Fibroblast of lung (primary cell): ENCODE data around the gene TSEN15. TPM values are rescaled to one million over a fixed set of nuclear protein-coding genes. Genes with fewer than 3 reads are reported as not detected.
A peak's percentile ranks its signal among the peaks of the same experiment; 100 is the strongest.

Experiments
- DNase-seq, 2 donors: peaks; one replicate each; pipeline versions ENCODE4 v3.0.0 to v3.0.0-alpha.2; 2010; ENCODE audit warnings: low read depth in 2 of 2
- H2AFZ ChIP-seq: 2 replicates; pipeline ENCODE4 v1.5.1; 2012; ENCODE audit warnings: low read length, control low read depth, inconsistent platforms
- H3K27ac ChIP-seq: 2 replicates; pipeline ENCODE4 v1.5.1; 2011; ENCODE audit warnings: low read length, control low read depth; ENCODE audit not compliant: insufficient read depth
- H3K27me3 ChIP-seq: 2 replicates; pipeline ENCODE4 v1.5.1; 2011; ENCODE audit warnings: mild to moderate bottlenecking, low read length; ENCODE audit not compliant: control insufficient read depth, insufficient read depth
- H3K36me3 ChIP-seq: 2 replicates; pipeline ENCODE4 v1.5.1; 2011; ENCODE audit warnings: low read length; ENCODE audit not compliant: control insufficient read depth, insufficient read depth
- H3K4me1 ChIP-seq: 2 replicates; pipeline ENCODE4 v1.5.1; 2011; ENCODE audit warnings: low read length; ENCODE audit not compliant: control insufficient read depth, insufficient read depth; ENCODE audit errors: extremely low read depth
- H3K4me2 ChIP-seq: 2 replicates; pipeline ENCODE4 v1.5.1; 2011; ENCODE audit warnings: low read length, control low read depth; ENCODE audit not compliant: insufficient read depth; ENCODE audit errors: extremely low read depth
- H3K4me3 ChIP-seq, 4 experiments: fragments of 200-600 bp in 1 of 4; sonication (generic) in 1 of 4; replicated peaks in 1 of 4; 2 replicates each; pipeline ENCODE4 v1.5.1; 2011 to 2016; ENCODE audit warnings: low read length in 4 of 4, low read depth in 3 of 4, mild to moderate bottlenecking in 3 of 4, control low read depth in 2 of 4, inconsistent platforms in 1 of 4, mixed read lengths in 1 of 4; ENCODE audit not compliant: insufficient read depth in 1 of 4; ENCODE audit errors: control extremely low read depth in 1 of 4
- H3K79me2 ChIP-seq: 2 replicates; pipeline ENCODE4 v1.5.1; 2012; ENCODE audit warnings: mild to moderate bottlenecking, low read length, inconsistent platforms; ENCODE audit not compliant: control insufficient read depth, insufficient read depth
- H3K9ac ChIP-seq: 2 replicates; pipeline ENCODE4 v1.5.1; 2011; ENCODE audit warnings: mild to moderate bottlenecking, low read length, control low read depth; ENCODE audit not compliant: insufficient read depth
- H3K9me3 ChIP-seq: 2 replicates; pipeline ENCODE4 v1.5.1; 2012; ENCODE audit warnings: low read depth, low read length; ENCODE audit not compliant: control insufficient read depth, insufficient read depth
- H4K20me1 ChIP-seq: 2 replicates; pipeline ENCODE4 v1.5.1; 2011; ENCODE audit warnings: low read length; ENCODE audit not compliant: control insufficient read depth, insufficient read depth; ENCODE audit errors: extremely low read depth
- EZH2 ChIP-seq: IDR thresholded peaks from 2 replicates; pipeline ENCODE4 v1.5.1; 2012; ENCODE audit warnings: low read length, control low read depth, mild to moderate bottlenecking; ENCODE audit errors: missing control alignments
- polyA plus RNA-seq, 2 donors: library from polyadenylated mRNA; depleted of rRNA in 1 of 2; stranded (reverse) in 1 of 2; unstranded in 1 of 2; fragments of >200 nt; gene quantifications; 2 replicates each; pipeline ENCODE4 v1.2.1, GENCODE V29; 2011 to 2012; ENCODE audit warnings: missing spikeins in 1 of 2
- total RNA-seq: library from RNA; depleted of rRNA; stranded (reverse); fragments of >200 nt; gene quantifications from 2 replicates; pipeline ENCODE4 v1.2.1, GENCODE V29; 2014
- TF ChIP-seq, protein P1 (sequence below), 2 donors: IDR thresholded peaks in 1 of 2; conservative IDR thresholded peaks in 1 of 2; 1 replicate in 1 of 2; 2 replicates in 1 of 2; pipeline ENCODE4 v1.5.1; 2011 to 2012; ENCODE audit warnings: low read length in 2 of 2, control low read depth in 1 of 2, inconsistent platforms in 1 of 2, low read depth in 1 of 2, mild to moderate bottlenecking in 1 of 2

The TSEN15 gene
- total and polyA plus RNA-seq, 2 donors (not counting 1 experiment from before 2014, with no cell fraction given), result 53.7 to 74.2 TPM

DNA sequence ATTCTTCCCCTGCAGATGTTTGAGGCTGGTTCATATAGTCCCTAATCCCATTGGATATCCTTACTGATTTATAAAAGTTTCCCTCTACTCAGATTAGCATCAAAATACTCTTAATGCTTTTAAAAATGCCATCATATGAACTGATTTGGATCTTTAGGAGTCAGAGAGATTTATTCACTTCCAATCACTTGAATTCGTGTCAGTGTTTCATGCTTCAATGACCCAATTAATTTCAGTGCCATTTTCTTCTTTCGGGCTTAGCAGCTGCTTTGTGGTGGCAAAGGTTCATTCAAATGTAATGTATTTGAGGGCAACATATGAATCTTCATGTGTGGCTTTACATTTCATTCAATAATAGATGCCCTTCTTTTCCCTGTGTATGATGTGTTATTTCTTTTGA, 2.2 kb upstream of the TSEN15 start:
- Histone ChIP-seq H2AFZ (no peak overlapping the region), H3K4me2 (no peak overlapping the region), H3K27ac (no peak overlapping the region), H4K20me1 (no peaks in the 10 kb centered on the region), H3K4me3 (no peak overlapping the region), H3K36me3 (no peaks in the 10 kb centered on the region), H3K4me1 (peaks cover 4% of the 10 kb centered on the region), H3K79me2 (peaks cover 18% of the 10 kb centered on the region), H3K9ac (no peak overlapping the region), H3K9me3 (no peaks in the 10 kb centered on the region), H3K27me3 (no peaks in the 10 kb centered on the region)
- no peak for DNase-seq
- TF ChIP-seq EZH2, result no peak
- TF ChIP-seq, protein P1, sequence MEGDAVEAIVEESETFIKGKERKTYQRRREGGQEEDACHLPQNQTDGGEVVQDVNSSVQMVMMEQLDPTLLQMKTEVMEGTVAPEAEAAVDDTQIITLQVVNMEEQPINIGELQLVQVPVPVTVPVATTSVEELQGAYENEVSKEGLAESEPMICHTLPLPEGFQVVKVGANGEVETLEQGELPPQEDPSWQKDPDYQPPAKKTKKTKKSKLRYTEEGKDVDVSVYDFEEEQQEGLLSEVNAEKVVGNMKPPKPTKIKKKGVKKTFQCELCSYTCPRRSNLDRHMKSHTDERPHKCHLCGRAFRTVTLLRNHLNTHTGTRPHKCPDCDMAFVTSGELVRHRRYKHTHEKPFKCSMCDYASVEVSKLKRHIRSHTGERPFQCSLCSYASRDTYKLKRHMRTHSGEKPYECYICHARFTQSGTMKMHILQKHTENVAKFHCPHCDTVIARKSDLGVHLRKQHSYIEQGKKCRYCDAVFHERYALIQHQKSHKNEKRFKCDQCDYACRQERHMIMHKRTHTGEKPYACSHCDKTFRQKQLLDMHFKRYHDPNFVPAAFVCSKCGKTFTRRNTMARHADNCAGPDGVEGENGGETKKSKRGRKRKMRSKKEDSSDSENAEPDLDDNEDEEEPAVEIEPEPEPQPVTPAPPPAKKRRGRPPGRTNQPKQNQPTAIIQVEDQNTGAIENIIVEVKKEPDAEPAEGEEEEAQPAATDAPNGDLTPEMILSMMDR (conservative IDR thresholded peaks at IDR 0.05 in 1 of 2, IDR thresholded peaks at IDR 0.05 in 1 of 2; ENCODE audit: low read depth in 1 of 2, low read length in 2 of 2), result no peak

DNA sequence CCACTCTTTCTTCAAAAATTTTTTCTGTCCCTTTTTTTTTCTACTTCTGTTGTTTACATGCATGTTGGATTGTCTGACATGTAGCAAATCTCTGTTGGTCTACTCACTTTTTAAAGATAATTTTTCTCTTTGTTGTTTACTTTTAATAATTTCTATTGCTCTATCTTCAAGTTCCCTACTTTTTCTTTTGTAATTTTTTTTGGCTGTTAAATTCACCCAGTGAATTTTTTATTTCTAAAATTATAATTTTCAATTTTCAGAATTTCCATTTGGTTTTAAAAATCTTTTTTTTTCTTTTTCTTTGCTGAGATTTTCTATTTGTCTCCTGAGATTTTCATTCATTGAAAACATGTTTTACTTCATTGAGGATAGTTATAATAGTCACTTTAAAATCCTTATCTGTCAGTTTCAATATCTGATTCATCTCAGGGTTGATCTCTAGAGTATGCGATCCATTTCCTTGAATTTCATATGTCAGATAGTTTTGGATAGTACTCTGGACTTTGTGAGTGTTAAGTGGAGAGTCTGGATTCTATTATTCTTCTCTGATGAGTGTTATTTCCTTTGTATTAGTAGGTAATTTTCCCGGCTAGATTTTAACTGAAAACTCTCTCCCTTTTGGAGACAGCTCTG, 1.6 kb upstream of the TSEN15 start:
- peaks cover 4% of the 10 kb centered on the region for H3K4me1 ChIP-seq
- H4K20me1 ChIP-seq, result no peaks in the 10 kb centered on the region
- H3K9me3 ChIP-seq, result no peaks in the 10 kb centered on the region
- peaks cover 20% of the 10 kb centered on the region for H3K79me2 ChIP-seq
- TF ChIP-seq EZH2, result no peak
- TF ChIP-seq, protein P1 (conservative IDR thresholded peaks at IDR 0.05 in 1 of 2, IDR thresholded peaks at IDR 0.05 in 1 of 2; ENCODE audit: low read depth in 1 of 2, low read length in 2 of 2), result no peak
- no peak overlapping the region for H3K9ac ChIP-seq
- no peaks in the 10 kb centered on the region for H3K27me3 ChIP-seq
- H3K27ac ChIP-seq, result no peak overlapping the region
- no peak overlapping the region for H2AFZ ChIP-seq
- DNase-seq, result no peak
- H3K4me2 ChIP-seq, result no peak overlapping the region
- no peak overlapping the region for H3K4me3 ChIP-seq
- H3K36me3 ChIP-seq, result no peaks in the 10 kb centered on the region

DNA sequence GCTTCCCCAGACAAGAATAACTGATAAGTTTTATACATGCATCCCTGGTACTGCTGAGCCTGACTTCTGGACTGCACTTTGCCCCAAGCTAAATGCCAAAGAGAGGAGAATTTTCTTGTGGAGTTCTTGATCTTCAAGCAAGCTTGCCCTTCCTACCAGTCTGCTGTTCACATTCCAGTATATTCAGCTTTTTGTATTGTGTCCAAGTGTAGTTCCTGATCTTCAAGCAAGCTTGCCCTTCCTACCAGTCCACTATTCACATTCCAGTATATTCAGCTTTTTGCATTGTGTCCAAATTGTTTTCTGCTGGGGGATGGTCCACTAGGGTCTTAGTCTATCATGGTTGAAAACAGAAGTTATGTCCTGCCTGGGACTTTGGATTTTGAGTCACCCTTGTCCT, 894 bp upstream of the TSEN15 start:
- Histone ChIP-seq H3K27me3 (no peaks in the 10 kb centered on the region), H3K79me2 (peaks cover 22% of the 10 kb centered on the region), H3K9ac (no peak overlapping the region), H3K4me3 (peak overlapping the region; percentile 43 to 82 (median 62)), H3K27ac (peak overlapping the region; percentile 75), H3K9me3 (no peaks in the 10 kb centered on the region), H3K36me3 (no peaks in the 10 kb centered on the region), H4K20me1 (no peaks in the 10 kb centered on the region), H3K4me2 (peak overlapping the region; percentile 87), H2AFZ (peak overlapping the region; percentile 66), H3K4me1 (peaks cover 4% of the 10 kb centered on the region)
- peak in 1 of 2 donors; percentile 18 for DNase-seq
- TF ChIP-seq, protein P1 (conservative IDR thresholded peaks at IDR 0.05 in 1 of 2, IDR thresholded peaks at IDR 0.05 in 1 of 2; ENCODE audit: low read depth in 1 of 2, low read length in 2 of 2), result no peak
- no peak for TF ChIP-seq EZH2
